ENCODE data around the gene ACTL7A.

GRCh38 chr9:108894225-108894997, 32.3 kb downstream of the ACTL7A start:
- TF ChIP-seq TARDBP (IDR thresholded peaks at IDR 0.05) (no peak), FOXA1 (IDR thresholded peaks at IDR 0.05) (no peak), BHLHE40 (IDR thresholded peaks at IDR 0.05; ENCODE audit: borderline replicate concordance) (no peak), L3MBTL2 (conservative IDR thresholded peaks at IDR 0.05) (no peak), SP1 (IDR thresholded peaks at IDR 0.05) (no peak), ELF4 (IDR thresholded peaks at IDR 0.05) (no peak), HDGF (IDR thresholded peaks at IDR 0.05; ENCODE audit: borderline replicate concordance) (no peak), FOXK2 (IDR thresholded peaks at IDR 0.05) (no peak), FOXM1 (IDR thresholded peaks at IDR 0.05; ENCODE audit: borderline replicate concordance) (no peak), CTBP1 (IDR thresholded peaks at IDR 0.05; ENCODE audit: borderline replicate concordance) (no peak), NFRKB (IDR thresholded peaks at IDR 0.05) (no peak)
- TF ChIP-seq, protein P1, sequence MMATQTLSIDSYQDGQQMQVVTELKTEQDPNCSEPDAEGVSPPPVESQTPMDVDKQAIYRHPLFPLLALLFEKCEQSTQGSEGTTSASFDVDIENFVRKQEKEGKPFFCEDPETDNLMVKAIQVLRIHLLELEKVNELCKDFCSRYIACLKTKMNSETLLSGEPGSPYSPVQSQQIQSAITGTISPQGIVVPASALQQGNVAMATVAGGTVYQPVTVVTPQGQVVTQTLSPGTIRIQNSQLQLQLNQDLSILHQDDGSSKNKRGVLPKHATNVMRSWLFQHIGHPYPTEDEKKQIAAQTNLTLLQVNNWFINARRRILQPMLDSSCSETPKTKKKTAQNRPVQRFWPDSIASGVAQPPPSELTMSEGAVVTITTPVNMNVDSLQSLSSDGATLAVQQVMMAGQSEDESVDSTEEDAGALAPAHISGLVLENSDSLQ (IDR thresholded peaks at IDR 0.05), result no peak

All from HEK293T (cell line).